Endodermal cell (in vitro differentiated cells): ENCODE data around the gene KCNMA1. TPM values are rescaled to one million over a fixed set of nuclear protein-coding genes. Genes with fewer than 3 reads are reported as not detected.

Source experiments
- DNase-seq: peaks from one replicate; pipeline ENCODE4 v3.0.0-alpha.2; 2017
- H3K27ac ChIP-seq: 2 replicates; pipeline ENCODE4 v1.5.1; 2013; ENCODE audit warnings: mild to moderate bottlenecking, low read depth, low read length, moderate library complexity
- H3K27me3 ChIP-seq: 2 replicates; pipeline ENCODE4 v1.6.1; 2013; ENCODE audit warnings: mild to moderate bottlenecking, low read length, moderate library complexity; ENCODE audit not compliant: insufficient read depth, control insufficient read depth, poor library complexity, severe bottlenecking
- H3K36me3 ChIP-seq: 2 replicates; pipeline ENCODE4 v1.7.0; 2013; ENCODE audit warnings: mild to moderate bottlenecking, low read length, moderate library complexity; ENCODE audit not compliant: control insufficient read depth, insufficient read depth
- H3K4me1 ChIP-seq: one replicate; pipeline ENCODE4 v1.7.0; 2013; ENCODE audit warnings: low read length; ENCODE audit not compliant: control insufficient read depth, insufficient read depth
- H3K4me3 ChIP-seq: 2 replicates; pipeline ENCODE4 v1.5.1; 2013; ENCODE audit warnings: mild to moderate bottlenecking, low read length, moderate library complexity
- H3K9ac ChIP-seq: 2 replicates; pipeline ENCODE4 v1.6.1; 2013; ENCODE audit warnings: mild to moderate bottlenecking, low read length, moderate library complexity; ENCODE audit not compliant: poor library complexity, severe bottlenecking; ENCODE audit errors: extremely low read depth
- H3K9me3 ChIP-seq: 2 replicates; pipeline ENCODE4 v1.6.1; 2013; ENCODE audit warnings: mild to moderate bottlenecking, low read length, moderate library complexity; ENCODE audit not compliant: control insufficient read depth
- H3K27ac Mint-ChIP-seq: 2 replicates; pipeline ENCODE4 v1.8.0; 2020; ENCODE audit warnings: mixed read lengths
- H3K27me3 Mint-ChIP-seq: 2 replicates; pipeline ENCODE4 v1.8.0; 2021; ENCODE audit warnings: mild to moderate bottlenecking, mixed read lengths; ENCODE audit not compliant: insufficient read depth
- H3K36me3 Mint-ChIP-seq: 2 replicates; pipeline ENCODE4 v1.8.0; 2020; ENCODE audit warnings: low read depth, mixed read lengths
- H3K4me1 Mint-ChIP-seq: 2 replicates; pipeline ENCODE4 v1.8.0; 2020; ENCODE audit warnings: mixed read lengths
- H3K4me3 Mint-ChIP-seq: 2 replicates; pipeline ENCODE4 v1.8.0; 2020; ENCODE audit warnings: mild to moderate bottlenecking, moderate library complexity, mixed read lengths
- H3K9me3 Mint-ChIP-seq: 2 replicates; pipeline ENCODE4 v1.8.0; 2020; ENCODE audit warnings: mild to moderate bottlenecking, mixed read lengths
- CTCF ChIP-seq: fragments of 200-600 bp; sonication (generic); conservative IDR thresholded peaks from 2 replicates; pipeline ENCODE4 v1.5.0; 2021; ENCODE audit warnings: antibody characterized with exemption, mild to moderate bottlenecking
- WGBS, 2 experiments: methylation state at CpG; one replicate each; pipeline versions ENCODE4 v1.1.5 to v1.1.7; 2013; ENCODE audit warnings: missing lambda C conversion rate in 2 of 2, mixed read lengths in 1 of 2; ENCODE audit not compliant: insufficient coverage in 1 of 2, insufficient read length in 1 of 2; 5-methylcytosine and 5-hydroxymethylcytosine counted together
- total RNA-seq, 2 donors: library from RNA; stranded (reverse); fragmentation: NEBNext Ultra II Directional in 1 of 2; extraction: Animal tissue kit (Norgen Biotek cat#: 25700) in 1 of 2; gene quantifications; 2 replicates in 1 of 2; 3 replicates in 1 of 2; pipeline ENCODE4 v1.2.1, GENCODE V29; 2021

KCNMA1 gene
- total RNA-seq, 2 donors from 2014 or later = 0.55 to 1.3 TPM

GRCh38 chr10:77093126-77093525 lies 544.5 kb downstream of the KCNMA1 start:
- no peak overlapping the region for H3K27ac ChIP-seq
- Mint-ChIP-seq H3K4me1 (peaks cover 3% of the 10 kb centered on the region), H3K9me3 (no peaks in the 10 kb centered on the region), H3K27ac (no peak overlapping the region), H3K27me3 (no peaks in the 10 kb centered on the region), H3K4me3 (no peak overlapping the region), H3K36me3 (no peaks in the 10 kb centered on the region)
- no peak for DNase-seq
- H3K4me1 ChIP-seq = peaks cover 4% of the 10 kb centered on the region
- H3K4me3 ChIP-seq = no peak overlapping the region
- H3K27me3 ChIP-seq = no peaks in the 10 kb centered on the region
- no peak for TF ChIP-seq CTCF
- H3K36me3 ChIP-seq = no peaks in the 10 kb centered on the region
- WGBS, 2 experiments = 90 to 100% methylated on average over 2 of the region's 2 CpGs
- H3K9ac ChIP-seq = no peak overlapping the region
- no peaks in the 10 kb centered on the region for H3K9me3 ChIP-seq

GRCh38 chr10:77091597-77092165 lies 545.9 kb downstream of the KCNMA1 start:
- H3K27me3 Mint-ChIP-seq = no peaks in the 10 kb centered on the region
- no peak overlapping the region for H3K4me3 Mint-ChIP-seq
- peaks cover 5% of the 10 kb centered on the region for H3K4me1 Mint-ChIP-seq
- H3K9me3 Mint-ChIP-seq = no peaks in the 10 kb centered on the region
- no peaks in the 10 kb centered on the region for H3K36me3 Mint-ChIP-seq
- no peaks in the 10 kb centered on the region for H3K36me3 ChIP-seq
- no peaks in the 10 kb centered on the region for H3K27me3 ChIP-seq
- H3K4me1 ChIP-seq = peaks cover 4% of the 10 kb centered on the region
- no peak for DNase-seq
- H3K9ac ChIP-seq = no peak overlapping the region
- H3K9me3 ChIP-seq = no peaks in the 10 kb centered on the region
- H3K27ac ChIP-seq = no peak overlapping the region
- H3K27ac Mint-ChIP-seq = no peak overlapping the region
- WGBS, 2 experiments = 95 to 96% methylated on average over 5 to 6 of the region's 6 CpGs
- H3K4me3 ChIP-seq = no peak overlapping the region
- TF ChIP-seq CTCF = no peak

- H3K9me3 ChIP-seq = no peaks in the 10 kb centered on the region
- DNase-seq = no peak
- no peak overlapping the region for H3K27ac ChIP-seq
- no peak overlapping the region for H3K4me3 Mint-ChIP-seq
- H3K4me1 Mint-ChIP-seq = peaks cover 2% of the 10 kb centered on the region
- H3K4me1 ChIP-seq = peaks cover 4% of the 10 kb centered on the region
- TF ChIP-seq CTCF = no peak
- H3K36me3 ChIP-seq = no peaks in the 10 kb centered on the region
- H3K27me3 Mint-ChIP-seq = no peaks in the 10 kb centered on the region
- H3K27me3 ChIP-seq = no peaks in the 10 kb centered on the region
- no peak overlapping the region for H3K9ac ChIP-seq
- H3K9me3 Mint-ChIP-seq = no peaks in the 10 kb centered on the region
- WGBS, 2 experiments = 90 to 91% methylated on average over 14 to 17 of the region's 17 CpGs
- no peaks in the 10 kb centered on the region for H3K36me3 Mint-ChIP-seq
- H3K27ac Mint-ChIP-seq = no peak overlapping the region
- H3K4me3 ChIP-seq = no peak overlapping the region
Measured at GRCh38 chr10:77090381-77091356, 546.9 kb downstream of the KCNMA1 start.
